22Rv1 (cell line): Measurements from ENCODE around the gene FTCD.

ENCODE experiments used
- CTCF ChIP-seq: fragments of 450-650 bp; IDR thresholded peaks from 2 replicates; pipeline ENCODE4 v1.5.1; 2017; ENCODE audit warnings: mild to moderate bottlenecking
- ZFX ChIP-seq: fragments of 450-650 bp; IDR thresholded peaks from 2 replicates; pipeline ENCODE4 v1.6.1; 2017; ENCODE audit warnings: antibody characterized with exemption, borderline replicate concordance

- TF ChIP-seq CTCF: no peak
- TF ChIP-seq ZFX: no peak
These were observed 933 bp upstream of the FTCD start for GRCh38 chr21:46156378-46156645.
